ENCODE results near the gene ZNF334. TPM values are rescaled to one million over a fixed set of nuclear protein-coding genes. Genes with fewer than 3 reads are reported as not detected.

ZNF334 gene
- total RNA-seq, 1 donor from 2014 or later, result 11.4 TPM

GRCh38 chr20:46491354-46491753, 22.0 kb downstream of the ZNF334 start:
- DNase-seq (ENCODE audit: low spot score in 2 of 2), result no peak
- FAIRE-seq, result no peak

- no peak for FAIRE-seq
- DNase-seq (ENCODE audit: low spot score in 2 of 2), result no peak
These were observed 24.9 kb downstream of the ZNF334 start for GRCh38 chr20:46488451-46488850.

GRCh38 chr20:46487628-46488027, 25.7 kb downstream of the ZNF334 start:
- DNase-seq (ENCODE audit: low spot score in 2 of 2) (no peak), FAIRE-seq (no peak)

DNA sequence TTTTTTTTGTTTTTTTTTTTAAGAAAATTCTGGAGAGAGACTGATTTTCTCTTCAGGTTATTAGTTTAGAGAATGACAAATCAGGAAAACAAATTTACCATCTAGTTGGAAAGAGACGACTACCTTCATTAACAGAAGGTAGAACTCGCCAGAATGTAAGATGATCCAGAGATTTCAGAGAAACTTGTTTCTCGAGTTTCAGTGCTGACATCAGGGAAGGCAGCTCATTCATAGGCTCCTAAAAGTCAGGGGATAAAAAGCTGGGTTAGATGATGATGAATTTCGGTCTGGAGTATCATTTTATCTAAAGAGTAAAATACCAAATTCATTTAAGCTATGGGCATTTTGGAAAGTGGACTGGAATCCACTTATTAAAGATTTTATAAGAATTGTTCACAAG, 27.9 kb downstream of the ZNF334 start:
- FAIRE-seq (no peak), DNase-seq (ENCODE audit: low spot score in 2 of 2) (no peak)

- DNase-seq (ENCODE audit: low spot score in 2 of 2) (no peak), FAIRE-seq (no peak)
These were observed 28.4 kb downstream of the ZNF334 start for GRCh38 chr20:46484954-46485353.

DNA sequence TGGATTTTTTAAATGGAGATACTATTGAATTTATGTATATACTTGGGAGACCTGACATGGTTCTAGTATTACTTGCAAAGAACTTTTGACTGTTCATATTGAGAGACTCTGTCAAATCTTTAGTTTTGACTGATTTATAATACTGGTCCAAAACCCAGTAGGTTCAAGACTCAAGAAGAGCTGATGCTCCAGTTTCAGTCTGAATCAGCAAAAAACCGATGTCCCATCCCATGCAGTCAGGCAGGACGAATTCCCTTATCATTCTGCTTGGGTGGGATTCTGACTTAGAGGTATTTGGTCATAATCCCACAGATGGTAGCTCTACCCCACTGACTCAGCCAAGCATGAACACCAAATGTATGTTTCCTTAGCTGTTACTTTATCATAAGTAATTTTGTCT, 29.5 kb downstream of the ZNF334 start:
- no peak for DNase-seq (ENCODE audit: low spot score in 2 of 2)
- no peak for FAIRE-seq

- DNase-seq (ENCODE audit: low spot score in 2 of 2) (no peak), FAIRE-seq (no peak)
These were observed 30.5 kb downstream of the ZNF334 start for GRCh38 chr20:46482864-46483263.

- DNase-seq (ENCODE audit: low spot score in 2 of 2) (no peak), FAIRE-seq (no peak)
These were observed 35.7 kb downstream of the ZNF334 start for GRCh38 chr20:46477640-46478039.

DNA sequence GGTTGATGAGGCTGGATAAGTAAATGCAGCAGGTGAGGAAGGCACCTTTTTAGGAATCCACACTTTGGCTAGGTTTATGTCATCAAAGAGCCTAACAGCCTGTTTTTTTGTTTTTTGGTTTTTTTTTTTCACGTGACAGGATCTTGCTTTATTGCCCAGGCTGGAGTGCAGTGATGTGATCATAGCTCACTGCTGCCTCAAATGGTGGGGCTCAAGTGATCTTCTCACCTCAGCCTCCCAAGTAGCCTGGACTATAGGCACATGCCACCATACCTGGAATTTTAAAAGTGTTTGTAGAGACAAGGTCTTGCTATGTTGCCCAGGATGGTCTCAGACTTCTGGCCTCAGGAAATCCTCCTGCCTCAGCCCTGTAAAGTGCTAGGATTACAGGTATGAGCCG, 36.1 kb downstream of the ZNF334 start:
- no peak for FAIRE-seq
- no peak for DNase-seq (ENCODE audit: low spot score in 2 of 2)

GRCh38 chr20:46468508-46468907, 44.9 kb downstream of the ZNF334 start:
- DNase-seq (ENCODE audit: low spot score in 2 of 2) (no peak), FAIRE-seq (no peak)

- DNase-seq (ENCODE audit: low spot score in 2 of 2), result no peak
- no peak for FAIRE-seq
These were observed 48.9 kb downstream of the ZNF334 start for GRCh38 chr20:46464451-46464850.

- FAIRE-seq, result no peak
- DNase-seq (ENCODE audit: low spot score in 2 of 2), result no peak
These were observed 49.5 kb downstream of the ZNF334 start for GRCh38 chr20:46463852-46464251.

DNA sequence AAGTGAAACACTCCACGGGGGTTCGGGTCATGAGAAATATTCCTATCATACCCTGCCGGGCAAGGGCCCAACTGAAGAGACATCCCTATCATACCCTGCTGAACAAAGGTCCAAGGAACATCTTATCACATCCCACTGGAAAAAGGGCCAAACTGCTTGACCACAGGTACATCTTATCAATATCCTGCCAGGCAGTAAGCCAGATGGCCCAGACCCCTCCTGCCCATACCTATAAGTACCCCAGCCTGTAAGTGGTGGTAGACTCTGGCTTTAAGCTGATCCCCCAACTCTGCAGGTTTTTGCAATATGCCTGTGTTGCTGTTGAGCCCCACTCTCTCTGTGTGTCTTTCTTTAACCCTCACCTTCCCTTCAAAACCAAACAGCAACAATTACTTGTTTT, 51.6 kb downstream of the ZNF334 start:
- DNase-seq (ENCODE audit: low spot score in 2 of 2) (no peak), FAIRE-seq (no peak)

GRCh38 chr20:46458866-46459750, 54.3 kb downstream of the ZNF334 start:
- no peak for FAIRE-seq
- peak in 1 of 2 donors; percentile 47 for DNase-seq (ENCODE audit: low spot score in 2 of 2)

- no peak for FAIRE-seq
These were observed 56.9 kb downstream of the ZNF334 start for GRCh38 chr20:46456255-46457028.

GRCh38 chr20:46455729-46456128, 57.6 kb downstream of the ZNF334 start:
- no peak for FAIRE-seq
- no peak for DNase-seq (ENCODE audit: low spot score in 2 of 2)

More at GRCh38 chr20:46456255-46457028, 56.9 kb downstream of the ZNF334 start:
- DNase-seq (ENCODE audit: low spot score in 2 of 2), result no peak

Other genes starting within 250 kb of the ZNF334 start
- gene CDH22, start 205.1 kb downstream of the ZNF334 start, total RNA-seq, result 2.0 TPM
- 43.2 TPM for gene ELMO2, start 106.9 kb downstream of the ZNF334 start, total RNA-seq
- not detected for gene OCSTAMP, start 37.1 kb upstream of the ZNF334 start, total RNA-seq
- 10.2 TPM for gene SLC13A3, start 137.9 kb upstream of the ZNF334 start, total RNA-seq
- 51.0 TPM for gene TP53RK, start 175.9 kb upstream of the ZNF334 start, total RNA-seq
- 3.7 TPM for gene SLC2A10, start 196.1 kb upstream of the ZNF334 start, total RNA-seq